Fibroblast of skin of scalp (primary cell): ENCODE measurements around the gene KRT75.

Experiments used
- DNase-seq: peaks from one replicate; pipeline ENCODE4 v3.0.0-alpha.2; 2013

Gene KRT75

GRCh38 chr12:52390739-52391617, 43.2 kb downstream of the KRT75 start:
- DNase-seq, result peak; percentile 45

GRCh38 chr12:52389313-52390207, 44.6 kb downstream of the KRT75 start:
- peak; percentile 29 for DNase-seq

- DNase-seq, result no peak
Observed at GRCh38 chr12:52387859-52388258, 46.3 kb downstream of the KRT75 start.

- DNase-seq, result no peak
Observed at GRCh38 chr12:52385226-52385702, 48.9 kb downstream of the KRT75 start, which contains the start of gene KRT84. Gene KRT84 (minus strand): TSS chr12:52385652. CDS start chr12:52385585, 67 bp downstream.

GRCh38 chr12:52383331-52383730, 50.8 kb downstream of the KRT75 start:
- DNase-seq, result no peak

GRCh38 chr12:52382854-52383253, 51.3 kb downstream of the KRT75 start:
- DNase-seq, result no peak

- DNase-seq, result no peak
Observed at GRCh38 chr12:52381206-52381605, 53.0 kb downstream of the KRT75 start.

- DNase-seq, result peak; percentile 29
Observed at GRCh38 chr12:52380271-52380694, 53.9 kb downstream of the KRT75 start.

GRCh38 chr12:52379536-52379935, 54.6 kb downstream of the KRT75 start:
- DNase-seq, result no peak

GRCh38 chr12:52378091-52378490, 56.1 kb downstream of the KRT75 start:
- DNase-seq, result no peak

- DNase-seq, result no peak
Observed at GRCh38 chr12:52377266-52377665, 56.9 kb downstream of the KRT75 start.
